K562 (cell line): ENCODE results near the gene CHST8. TPM values are rescaled to one million over a fixed set of nuclear protein-coding genes. Genes with fewer than 3 reads are reported as not detected.

ENCODE experiments used
- ATF1 ChIP-seq, 2 experiments: fragments of 450-650 bp in 1 of 2; IDR thresholded peaks; 2 replicates each; pipeline ENCODE4 v1.6.1; 2016; ENCODE audit warnings: missing compliant biosample characterization in 1 of 2, missing genetic modification characterization in 1 of 2
- BCOR ChIP-seq: fragments of 450-650 bp; IDR thresholded peaks from 2 replicates; pipeline ENCODE4 v1.6.1; 2016
- CXXC5 ChIP-seq: fragments of 250-450 bp; sonication (Bioruptor Pico); IDR thresholded peaks from 2 replicates; pipeline ENCODE4 v1.8.0; 2022; ENCODE audit warnings: inconsistent platforms, mild to moderate bottlenecking, moderate library complexity
- DNMT1 ChIP-seq: fragments of 450-650 bp; IDR thresholded peaks from 2 replicates; pipeline ENCODE4 v1.6.1; 2016; ENCODE audit warnings: antibody characterized with exemption, mild to moderate bottlenecking
- E2F8 ChIP-seq: fragments of 450-650 bp; IDR thresholded peaks from 2 replicates; pipeline ENCODE4 v1.7.1; 2018; ENCODE audit warnings: mild to moderate bottlenecking, low read depth; ENCODE audit not compliant: partially characterized antibody
- EGR1 ChIP-seq: fragments of 450-650 bp; conservative IDR thresholded peaks from 2 replicates; pipeline ENCODE4 v1.6.1; 2017; ENCODE audit warnings: mild to moderate bottlenecking
- FOSL1 ChIP-seq: fragments of 200-800 bp; sonication (Bioruptor generic); conservative IDR thresholded peaks from 2 replicates; pipeline ENCODE4 v1.6.1; 2016; ENCODE audit warnings: missing genetic modification characterization, missing compliant biosample characterization
- GABPA ChIP-seq: fragments of 200-800 bp; sonication (Bioruptor generic); conservative IDR thresholded peaks from 2 replicates; pipeline ENCODE4 v1.6.1; 2016; ENCODE audit warnings: low read depth, missing genetic modification characterization, missing compliant biosample characterization
- GTF2A2 ChIP-seq: IDR thresholded peaks from 2 replicates; pipeline ENCODE4 v1.6.1; 2016; ENCODE audit warnings: mild to moderate bottlenecking, missing genetic modification characterization, missing compliant biosample characterization
- HES1 ChIP-seq: fragments of 450-650 bp; IDR thresholded peaks from 2 replicates; pipeline ENCODE4 v1.6.1; 2016; ENCODE audit warnings: low read depth, mild to moderate bottlenecking, moderate library complexity
- MAZ ChIP-seq, 2 experiments: fragments of 450-650 bp in 1 of 2; sonication (generic) in 1 of 2; formaldehyde crosslinking; IDR thresholded peaks in 1 of 2; conservative IDR thresholded peaks in 1 of 2; 2 replicates each; pipeline versions ENCODE4 v1.4.0 to v1.5.0; 2020; ENCODE audit warnings: mild to moderate bottlenecking in 1 of 2, missing genetic modification reagents in 1 of 2
- MYC ChIP-seq, 2 experiments: fragments of 250-450 bp in 1 of 2; sonication (Bioruptor Pico) in 1 of 2; IDR thresholded peaks; 2 replicates each; pipeline versions ENCODE4 v1.5.1 to v1.6.1; 2012 to 2021; ENCODE audit warnings: low read depth in 2 of 2, borderline replicate concordance in 1 of 2, improper control_type of control experiment in 1 of 2, low read length in 1 of 2, mild to moderate bottlenecking in 1 of 2, moderate library complexity in 1 of 2
- NONO ChIP-seq, 2 experiments: fragments of 200-400 bp in 1 of 2; fragments of 450-650 bp in 1 of 2; formaldehyde crosslinking in 1 of 2; IDR thresholded peaks; 2 replicates each; pipeline ENCODE4 v1.6.1; 2017; ENCODE audit warnings: low read depth in 2 of 2, mild to moderate bottlenecking in 2 of 2, moderate library complexity in 2 of 2, low read length in 1 of 2
- PCBP1 ChIP-seq: fragments of 200-400 bp; formaldehyde crosslinking; IDR thresholded peaks from 2 replicates; pipeline ENCODE4 v1.6.1; 2018; ENCODE audit warnings: mild to moderate bottlenecking, low read depth, low read length; ENCODE audit not compliant: poor library complexity, severe bottlenecking
- RB1 ChIP-seq: fragments of 450-650 bp; IDR thresholded peaks from 2 replicates; pipeline ENCODE4 v1.6.1; 2017; ENCODE audit warnings: low read depth, mild to moderate bottlenecking
- RBBP5 ChIP-seq: fragments of 200-600 bp; sonication (generic); IDR thresholded peaks from 2 replicates; pipeline ENCODE4 v1.6.1; 2012; ENCODE audit warnings: borderline replicate concordance, mild to moderate bottlenecking, low read length, control low read depth, inconsistent platforms; ENCODE audit not compliant: insufficient read depth, poor library complexity, severe bottlenecking
- SOX6 ChIP-seq: fragments of 450-650 bp; IDR thresholded peaks from 2 replicates; pipeline ENCODE4 v1.6.1; 2014; ENCODE audit warnings: mild to moderate bottlenecking
- TOE1 ChIP-seq, 2 experiments: fragments of 450-650 bp in 1 of 2; sonication (generic) in 1 of 2; formaldehyde crosslinking in 1 of 2; IDR thresholded peaks; 2 replicates each; pipeline versions ENCODE4 v1.7.1 to v1.8.0; 2016 to 2022; ENCODE audit warnings: borderline replicate concordance in 2 of 2, mild to moderate bottlenecking in 2 of 2, antibody characterized with exemption in 1 of 2, inconsistent platforms in 1 of 2, low read depth in 1 of 2, missing genetic modification reagents in 1 of 2, moderate library complexity in 1 of 2
- WHSC1 ChIP-seq: IDR thresholded peaks from one replicate; pipeline ENCODE4 v1.6.1; 2012; ENCODE audit warnings: low read length, control low read depth, inconsistent platforms
- ZBTB1 ChIP-seq: sonication (generic); formaldehyde crosslinking; IDR thresholded peaks from 2 replicates; pipeline ENCODE4 v1.8.1; 2023; ENCODE audit warnings: missing genetic modification reagents, low read depth, mild to moderate bottlenecking, borderline replicate concordance
- ZNF24 ChIP-seq: fragments of 450-650 bp; IDR thresholded peaks from 2 replicates; pipeline ENCODE4 v1.6.1; 2016
- ZNF384 ChIP-seq: IDR thresholded peaks from 2 replicates; pipeline ENCODE4 v1.6.1; 2012; ENCODE audit warnings: low read depth, low read length, improper control_type of control experiment
- ZNF561 ChIP-seq: fragments of 450-650 bp; formaldehyde crosslinking; conservative IDR thresholded peaks from 2 replicates; pipeline ENCODE4 v1.4.0; 2020; ENCODE audit warnings: mild to moderate bottlenecking, moderate library complexity
- ZNF75A ChIP-seq: fragments of 450-650 bp; formaldehyde crosslinking; IDR thresholded peaks from 2 replicates; pipeline ENCODE4 v1.4.0; 2020; ENCODE audit warnings: mild to moderate bottlenecking
- polyA plus RNA-seq, 8 experiments: library from polyadenylated mRNA; depleted of rRNA in 4 of 8; stranded (reverse) in 5 of 8; unstranded in 3 of 8; fragments of >200 nt; fragmentation: Nextera tagmentation in 2 of 8; fragmentation: Illumina TruSeq in 1 of 8; extraction: Ambion mirVana in 2 of 8; extraction: Trizol in 1 of 8; gene quantifications; 2 replicates each; pipeline versions ENCODE4 v1.2.1 to v1.2.3, GENCODE V29; 2011 to 2014; ENCODE audit warnings: inconsistent platforms in 1 of 8, missing spikeins in 1 of 8
- total RNA-seq, 7 experiments: library from RNA; depleted of rRNA in 6 of 7; stranded (reverse); fragments of >200 nt in 6 of 7; fragmentation: Illumina TruSeq in 2 of 7; extraction: Trizol in 2 of 7; gene quantifications; 2 replicates each; pipeline versions ENCODE4 v1.2.1 to v1.2.3, GENCODE V29; 2011 to 2021; ENCODE audit warnings: low replicate concordance in 1 of 7

CHST8 gene
- total and polyA plus RNA-seq, 9 of the 15 experiments (the other 6 are each of a cell fraction or from before 2014, with no cell fraction given), result 0.11 TPM; not detected in 8

- TF ChIP-seq E2F8, result no peak
- peak; percentile 51; a peak in 1 of 4 replicates for TF ChIP-seq NONO (IDR thresholded peaks at IDR 0.05; ENCODE audit: low read depth in 2 of 2, low read length in 1 of 2)
- TF ChIP-seq MAZ (CRISPR knock-in tag; conservative IDR thresholded peaks at IDR 0.05 in 1 of 2, IDR thresholded peaks at IDR 0.05 in 1 of 2), result peak in 1 of 2 experiments; percentile 75; a peak in 2 of 4 replicates
- TF ChIP-seq PCBP1, result peak; percentile 91
- TF ChIP-seq WHSC1, result no peak
- TF ChIP-seq ZNF561 (CRISPR knock-in tag), result no peak
- no peak for TF ChIP-seq HES1
- TF ChIP-seq ZNF24, result 0 out of 2 replicates have a peak, but pooled peaks have one; percentile 38
- peak; percentile 81 for TF ChIP-seq CXXC5 (CRISPR knock-in tag)
- TF ChIP-seq EGR1, result peak; percentile 59
- TF ChIP-seq MYC (IDR thresholded peaks at IDR 0.05; ENCODE audit: low read depth, low read length), result peak; percentile 65
- no peak for TF ChIP-seq MYC (CRISPR knock-in tag; IDR thresholded peaks at IDR 0.05; ENCODE audit: borderline replicate concordance, low read depth)
- TF ChIP-seq GABPA (tag), result 0 out of 2 replicates have a peak, but pooled peaks have one; percentile 45
- no peak for TF ChIP-seq TOE1 (IDR thresholded peaks at IDR 0.05; ENCODE audit: borderline replicate concordance)
- no peak for TF ChIP-seq TOE1 (CRISPR knock-in tag; IDR thresholded peaks at IDR 0.05; ENCODE audit: borderline replicate concordance, low read depth)
- no peak for TF ChIP-seq ZNF384
- TF ChIP-seq FOSL1 (tag), result 0 out of 2 replicates have a peak, but pooled peaks have one; percentile 24
- no peak for TF ChIP-seq GTF2A2 (tag)
- peak; percentile 44 for TF ChIP-seq SOX6
- TF ChIP-seq ATF1 (CRISPR knock-in tag; IDR thresholded peaks at IDR 0.05), result no peak
- peak; percentile 76 for TF ChIP-seq ATF1 (tag; IDR thresholded peaks at IDR 0.05)
- TF ChIP-seq ZBTB1 (CRISPR knock-in tag), result peak; percentile 32; the same call in 1 of the 2 replicates
- no peak for TF ChIP-seq ZNF75A (CRISPR knock-in tag)
- TF ChIP-seq BCOR, result no peak
- no peak for TF ChIP-seq DNMT1
- TF ChIP-seq RBBP5, result peak; percentile 50
- TF ChIP-seq RB1, result peak; percentile 85
Measured at GRCh38 chr19:33795370-33796163, 173.8 kb downstream of the CHST8 start (continued).
